Measurements from ENCODE around the gene DENND2D. TPM values are rescaled to one million over a fixed set of nuclear protein-coding genes. Genes with fewer than 3 reads are reported as not detected.

The DENND2D gene
- polyA plus RNA-seq, 1 experiment, result 1.3 TPM

GRCh38 chr1:111225717-111226400 is 25.4 kb upstream of the DENND2D start:
- Histone ChIP-seq H3K9me3 (ENCODE audit: control insufficient read depth, insufficient read depth, low read length) (no peaks in the 10 kb centered on the region), H3K27me3 (ENCODE audit: control insufficient read depth, insufficient read depth, low read length) (no peaks in the 10 kb centered on the region), H3K27ac (ENCODE audit: low read depth, low read length) (no peak overlapping the region), H3K4me3 (ENCODE audit: low read depth, low read length) (no peak overlapping the region)
- CTCF ChIA-PET, result interaction anchor here (1.3 to 1.5 kb wide), 3 partner anchors 11 to 215 kb away, joined by 3 to 10 read pairs (median 5); no protein-coding TSS in a partner anchor
- POLR2A ChIA-PET, result no interaction called here
- TF ChIP-seq, protein P1, sequence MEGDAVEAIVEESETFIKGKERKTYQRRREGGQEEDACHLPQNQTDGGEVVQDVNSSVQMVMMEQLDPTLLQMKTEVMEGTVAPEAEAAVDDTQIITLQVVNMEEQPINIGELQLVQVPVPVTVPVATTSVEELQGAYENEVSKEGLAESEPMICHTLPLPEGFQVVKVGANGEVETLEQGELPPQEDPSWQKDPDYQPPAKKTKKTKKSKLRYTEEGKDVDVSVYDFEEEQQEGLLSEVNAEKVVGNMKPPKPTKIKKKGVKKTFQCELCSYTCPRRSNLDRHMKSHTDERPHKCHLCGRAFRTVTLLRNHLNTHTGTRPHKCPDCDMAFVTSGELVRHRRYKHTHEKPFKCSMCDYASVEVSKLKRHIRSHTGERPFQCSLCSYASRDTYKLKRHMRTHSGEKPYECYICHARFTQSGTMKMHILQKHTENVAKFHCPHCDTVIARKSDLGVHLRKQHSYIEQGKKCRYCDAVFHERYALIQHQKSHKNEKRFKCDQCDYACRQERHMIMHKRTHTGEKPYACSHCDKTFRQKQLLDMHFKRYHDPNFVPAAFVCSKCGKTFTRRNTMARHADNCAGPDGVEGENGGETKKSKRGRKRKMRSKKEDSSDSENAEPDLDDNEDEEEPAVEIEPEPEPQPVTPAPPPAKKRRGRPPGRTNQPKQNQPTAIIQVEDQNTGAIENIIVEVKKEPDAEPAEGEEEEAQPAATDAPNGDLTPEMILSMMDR (IDR thresholded peaks at IDR 0.05; ENCODE audit: low read depth, low read length), result no peak
- DNase-seq (ENCODE audit: low read depth, low spot score), result no peak

DNA sequence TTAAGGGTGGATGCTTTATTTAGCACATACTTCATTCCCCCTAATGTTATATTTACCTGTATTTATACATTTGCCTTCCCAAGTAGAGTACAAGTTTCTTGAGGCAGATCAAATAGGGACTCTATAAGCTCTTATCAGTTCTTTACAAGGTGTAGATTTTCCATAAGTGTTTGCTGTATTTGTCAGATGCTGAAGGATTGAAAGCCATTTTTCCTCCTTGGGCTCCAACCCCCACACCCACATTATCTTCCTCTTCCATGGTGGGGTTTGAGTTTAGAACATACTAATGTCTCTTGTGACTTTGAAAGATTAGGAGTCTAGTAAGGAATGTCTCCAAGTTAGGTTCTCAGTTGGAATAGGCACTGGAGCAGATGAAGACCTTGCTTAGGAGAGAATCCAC is 24.6 kb upstream of the DENND2D start:
- no peaks in the 10 kb centered on the region for H3K27me3 ChIP-seq (ENCODE audit: control insufficient read depth, insufficient read depth, low read length)
- H3K9me3 ChIP-seq (ENCODE audit: control insufficient read depth, insufficient read depth, low read length), result no peaks in the 10 kb centered on the region
- H3K27ac ChIP-seq (ENCODE audit: low read depth, low read length), result no peak overlapping the region
- DNase-seq (ENCODE audit: low read depth, low spot score), result no peak
- H3K4me3 ChIP-seq (ENCODE audit: low read depth, low read length), result no peak overlapping the region
- POLR2A ChIA-PET, result no interaction called here
- TF ChIP-seq, protein P1 (IDR thresholded peaks at IDR 0.05; ENCODE audit: low read depth, low read length), result no peak
- CTCF ChIA-PET, result interaction anchor here (0.5 to 1.5 kb wide), 4 partner anchors 29 to 1166 kb away, joined by 3 to 10 read pairs (median 4); no protein-coding TSS in a partner anchor

DNA sequence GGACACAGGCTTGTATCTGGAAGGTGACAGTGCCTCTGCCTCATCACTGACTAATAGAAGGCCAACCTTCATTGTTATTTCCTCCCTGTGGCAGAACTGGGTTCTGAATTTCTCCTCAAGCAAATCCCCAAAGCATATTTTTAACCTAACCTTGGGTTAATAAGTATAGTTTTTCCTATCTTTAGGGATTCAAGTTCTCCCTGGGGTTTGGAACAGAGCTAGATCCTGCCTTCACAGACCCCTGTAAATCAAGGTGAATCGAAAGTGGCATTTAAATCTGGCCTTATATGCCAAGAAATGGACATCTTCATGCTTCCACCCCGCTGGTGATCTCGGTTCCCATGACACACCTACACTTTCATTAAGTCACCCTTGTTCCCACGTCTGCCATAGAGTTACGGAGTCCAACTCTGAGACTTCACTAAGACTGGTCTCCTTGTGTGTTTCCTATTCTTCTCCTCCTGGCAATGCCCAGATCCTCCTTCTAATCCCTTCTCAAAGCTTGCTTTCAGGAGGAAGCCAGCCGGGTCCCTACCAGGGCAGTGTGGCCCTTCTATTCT is 22.8 kb upstream of the DENND2D start:
- ChIA-PET POLR2A (no interaction called here), CTCF (interaction anchor here (0.5 to 1.8 kb wide), 37 partner anchors 8 to 547 kb away, joined by 3 to 80 read pairs (median 4); no protein-coding TSS in a partner anchor)
- Histone ChIP-seq H3K9me3 (ENCODE audit: control insufficient read depth, insufficient read depth, low read length) (no peaks in the 10 kb centered on the region), H3K27ac (ENCODE audit: low read depth, low read length) (no peak overlapping the region), H3K4me3 (ENCODE audit: low read depth, low read length) (no peak overlapping the region), H3K27me3 (ENCODE audit: control insufficient read depth, insufficient read depth, low read length) (no peaks in the 10 kb centered on the region)
- no peak for DNase-seq (ENCODE audit: low read depth, low spot score)
- TF ChIP-seq, protein P1 (IDR thresholded peaks at IDR 0.05; ENCODE audit: low read depth, low read length), result no peak

GRCh38 chr1:111222308-111223125 is 22.1 kb upstream of the DENND2D start:
- no peak for DNase-seq (ENCODE audit: low read depth, low spot score)
- no peaks in the 10 kb centered on the region for H3K27me3 ChIP-seq (ENCODE audit: control insufficient read depth, insufficient read depth, low read length)
- no peak overlapping the region for H3K27ac ChIP-seq (ENCODE audit: low read depth, low read length)
- H3K9me3 ChIP-seq (ENCODE audit: control insufficient read depth, insufficient read depth, low read length), result no peaks in the 10 kb centered on the region
- ChIA-PET POLR2A (no interaction called here), CTCF (interaction anchor here (0.6 to 1.8 kb wide), 27 partner anchors 8 to 547 kb away, joined by 3 to 80 read pairs (median 5); no protein-coding TSS in a partner anchor)
- no peak overlapping the region for H3K4me3 ChIP-seq (ENCODE audit: low read depth, low read length)
- TF ChIP-seq, protein P1 (IDR thresholded peaks at IDR 0.05; ENCODE audit: low read depth, low read length), result peak; percentile 97

Measured in AG04450 (cell line).